ENCODE measurements around the gene NELL1.

DNA sequence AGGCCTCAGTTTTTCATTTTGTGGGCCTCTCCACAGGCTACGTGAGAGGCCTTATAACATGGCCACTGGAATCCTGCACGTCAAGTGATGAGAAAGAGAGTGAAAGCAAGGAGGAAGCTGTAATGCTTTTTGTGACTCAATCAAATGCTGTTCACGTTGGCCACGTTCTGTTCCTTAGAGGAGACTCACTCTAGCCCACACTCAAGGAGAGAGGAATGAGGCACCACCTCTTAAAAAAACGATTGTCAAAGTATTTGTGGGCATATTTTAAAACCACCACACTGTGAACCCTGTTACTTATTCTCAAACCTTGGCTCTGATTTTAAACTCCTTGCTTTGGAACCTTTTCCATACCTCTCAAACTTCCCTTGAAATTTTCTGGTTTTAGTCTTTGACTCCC lies 705.0 kb downstream of the NELL1 start:
- TF ChIP-seq, protein P1, sequence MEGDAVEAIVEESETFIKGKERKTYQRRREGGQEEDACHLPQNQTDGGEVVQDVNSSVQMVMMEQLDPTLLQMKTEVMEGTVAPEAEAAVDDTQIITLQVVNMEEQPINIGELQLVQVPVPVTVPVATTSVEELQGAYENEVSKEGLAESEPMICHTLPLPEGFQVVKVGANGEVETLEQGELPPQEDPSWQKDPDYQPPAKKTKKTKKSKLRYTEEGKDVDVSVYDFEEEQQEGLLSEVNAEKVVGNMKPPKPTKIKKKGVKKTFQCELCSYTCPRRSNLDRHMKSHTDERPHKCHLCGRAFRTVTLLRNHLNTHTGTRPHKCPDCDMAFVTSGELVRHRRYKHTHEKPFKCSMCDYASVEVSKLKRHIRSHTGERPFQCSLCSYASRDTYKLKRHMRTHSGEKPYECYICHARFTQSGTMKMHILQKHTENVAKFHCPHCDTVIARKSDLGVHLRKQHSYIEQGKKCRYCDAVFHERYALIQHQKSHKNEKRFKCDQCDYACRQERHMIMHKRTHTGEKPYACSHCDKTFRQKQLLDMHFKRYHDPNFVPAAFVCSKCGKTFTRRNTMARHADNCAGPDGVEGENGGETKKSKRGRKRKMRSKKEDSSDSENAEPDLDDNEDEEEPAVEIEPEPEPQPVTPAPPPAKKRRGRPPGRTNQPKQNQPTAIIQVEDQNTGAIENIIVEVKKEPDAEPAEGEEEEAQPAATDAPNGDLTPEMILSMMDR (IDR thresholded peaks at IDR 0.05): no peak
- TF ChIP-seq POLR2A (IDR thresholded peaks at IDR 0.05): no peak

Measured in adrenal gland (tissue), 5 donors.